H1 (cell line): ENCODE data around the gene REPIN1. TPM values are rescaled to one million over a fixed set of nuclear protein-coding genes. Genes with fewer than 3 reads are reported as not detected.

Experiments
- CTCF ChIA-PET: fragments of 300-600 bp; sonication (Branson Sonifier 250); formaldehyde crosslinking; loops from one replicate; lab custom pipeline; 2021; ENCODE audit not compliant: partially characterized antibody; lab: Charles Lee
- POLR2A ChIA-PET: fragments of 300-600 bp; sonication (Branson Sonifier 250); formaldehyde crosslinking; loops from one replicate; lab custom pipeline; 2021; ENCODE audit warnings: inconsistent platforms; ENCODE audit not compliant: partially characterized antibody; lab: Charles Lee
- DNase-seq, 2 experiments: peaks; one replicate each; pipeline versions ENCODE4 v3.0.0 to v3.0.0-alpha.2; 2010 to 2022; ENCODE audit warnings: low spot score in 2 of 2, low read depth in 1 of 2, mixed read lengths in 1 of 2
- FAIRE-seq: peaks from 2 replicates; lab custom pipeline; 2011; peaks lifted over from hg19 to GRCh38; lab: Jason Lieb, UNC
- H2AFZ ChIP-seq: 2 replicates; pipeline ENCODE4 v1.8.1; 2012; ENCODE audit warnings: low read length, inconsistent platforms
- H2AK5ac ChIP-seq: 2 replicates; pipeline ENCODE4 v1.6.1; 2013; ENCODE audit warnings: low read depth, low read length
- H2BK120ac ChIP-seq: replicated peaks from 2 replicates; pipeline ENCODE3; 2013; ENCODE audit warnings: low read depth, low read length, inconsistent platforms
- H2BK12ac ChIP-seq: 2 replicates; pipeline ENCODE4 v1.6.1; 2013; ENCODE audit warnings: low read depth, low read length
- H2BK15ac ChIP-seq: 2 replicates; pipeline ENCODE4 v1.6.1; 2013; ENCODE audit warnings: low read length
- H2BK20ac ChIP-seq: 2 replicates; pipeline ENCODE4 v1.6.1; 2013; ENCODE audit warnings: low read length
- H2BK5ac ChIP-seq: 2 replicates; pipeline ENCODE4 v1.6.1; 2013; ENCODE audit warnings: low read depth, low read length
- H3K14ac ChIP-seq: 2 replicates; pipeline ENCODE4 v1.6.1; 2013; ENCODE audit warnings: inconsistent platforms; ENCODE audit not compliant: insufficient read length
- H3K18ac ChIP-seq: 2 replicates; pipeline ENCODE4 v1.6.1; 2013; ENCODE audit warnings: low read length; ENCODE audit errors: extremely low read depth
- H3K23ac ChIP-seq: 2 replicates; pipeline ENCODE4 v1.6.1; 2013; ENCODE audit warnings: inconsistent platforms; ENCODE audit not compliant: insufficient read length
- H3K23me2 ChIP-seq: 2 replicates; pipeline ENCODE4 v1.6.1; 2013; ENCODE audit warnings: low read depth, low read length
- H3K27ac ChIP-seq: 2 replicates; pipeline ENCODE4 v1.6.1; 2011; ENCODE audit warnings: low read depth, low read length, inconsistent platforms
- H3K27me3 ChIP-seq, 4 experiments: replicated peaks in 1 of 4; 1 replicate in 1 of 4; 2 replicates in 3 of 4; pipeline versions ENCODE4 v1.6.1 to v1.8.1; 2011 to 2013; ENCODE audit warnings: low read length in 3 of 4, mild to moderate bottlenecking in 3 of 4, inconsistent platforms in 2 of 4, mixed read lengths in 2 of 4, moderate library complexity in 1 of 4; ENCODE audit not compliant: control insufficient read depth in 3 of 4, insufficient read depth in 3 of 4; ENCODE audit errors: extremely low read depth in 1 of 4
- H3K36me3 ChIP-seq, 4 experiments: 2 replicates each; pipeline versions ENCODE4 v1.6.1 to v1.8.1; 2011 to 2013; ENCODE audit warnings: mild to moderate bottlenecking in 4 of 4, low read length in 3 of 4, moderate library complexity in 2 of 4, control low read depth in 1 of 4, inconsistent platforms in 1 of 4; ENCODE audit not compliant: insufficient read depth in 4 of 4, control insufficient read depth in 2 of 4
- H3K4ac ChIP-seq: replicated peaks from 2 replicates; pipeline ENCODE3; 2013; ENCODE audit warnings: low read length, low read depth, mixed read lengths, inconsistent platforms; ENCODE audit not compliant: insufficient read length
- H3K4me1 ChIP-seq, 4 experiments: replicated peaks in 1 of 4; 1 replicate in 1 of 4; 2 replicates in 3 of 4; pipeline versions ENCODE4 v1.6.1 to v1.8.1; 2011 to 2013; ENCODE audit warnings: low read length in 3 of 4, inconsistent platforms in 2 of 4, mixed read lengths in 1 of 4; ENCODE audit not compliant: insufficient read depth in 4 of 4, control insufficient read depth in 3 of 4
- H3K4me2 ChIP-seq, 2 experiments: 2 replicates each; pipeline versions ENCODE4 v1.6.1 to v1.8.1; 2011 to 2013; ENCODE audit warnings: low read depth in 2 of 2, low read length in 2 of 2, control low read depth in 1 of 2, inconsistent platforms in 1 of 2, mild to moderate bottlenecking in 1 of 2; ENCODE audit not compliant: insufficient read depth in 1 of 2
- H3K4me3 ChIP-seq, 4 experiments: fragments of 200-600, 300-600 bp in 1 of 4; sonication (generic), shearing (Covaris generic), sonication (Bioruptor Twin) in 1 of 4; 2 replicates each; pipeline versions ENCODE4 v1.5.1 to v1.8.1; 2011 to 2016; ENCODE audit warnings: low read length in 4 of 4, low read depth in 3 of 4, control low read depth in 2 of 4, inconsistent platforms in 2 of 4, mild to moderate bottlenecking in 2 of 4, mixed read lengths in 1 of 4, moderate library complexity in 1 of 4; ENCODE audit not compliant: insufficient read depth in 2 of 4; ENCODE audit errors: extremely low read depth in 1 of 4
- H3K56ac ChIP-seq: replicated peaks from 2 replicates; pipeline ENCODE3; 2013; ENCODE audit warnings: low read depth, mild to moderate bottlenecking, mixed read lengths, low read length, inconsistent platforms; ENCODE audit not compliant: insufficient read length
- H3K79me1 ChIP-seq: 2 replicates; pipeline ENCODE4 v1.6.1; 2013; ENCODE audit warnings: low read depth, low read length, control low read depth
- H3K79me2 ChIP-seq, 2 experiments: 2 replicates each; pipeline versions ENCODE4 v1.6.1 to v1.8.1; 2012 to 2013; ENCODE audit warnings: low read length in 2 of 2, mild to moderate bottlenecking in 2 of 2, inconsistent platforms in 1 of 2; ENCODE audit not compliant: insufficient read depth in 2 of 2, control insufficient read depth in 1 of 2
- H3K9ac ChIP-seq, 4 experiments: replicated peaks in 1 of 4; 1 replicate in 1 of 4; 2 replicates in 3 of 4; pipeline versions ENCODE4 v1.6.1 to v1.8.1; 2011 to 2013; ENCODE audit warnings: low read depth in 3 of 4, low read length in 3 of 4, control low read depth in 2 of 4, mild to moderate bottlenecking in 2 of 4, moderate library complexity in 2 of 4, inconsistent platforms in 1 of 4; ENCODE audit errors: extremely low read depth in 1 of 4
- H3K9me3 ChIP-seq, 2 experiments: 2 replicates each; pipeline versions ENCODE4 v1.6.1 to v1.8.1; 2012 to 2013; ENCODE audit warnings: mild to moderate bottlenecking in 2 of 2, moderate library complexity in 2 of 2, control low read depth in 1 of 2, inconsistent platforms in 1 of 2, low read depth in 1 of 2, low read length in 1 of 2, mixed read lengths in 1 of 2; ENCODE audit not compliant: insufficient read depth in 2 of 2
- H4K20me1 ChIP-seq, 2 experiments: replicated peaks in 1 of 2; 2 replicates each; pipeline versions ENCODE3 to v1.8.1; 2011 to 2013; ENCODE audit warnings: inconsistent platforms in 2 of 2, low read length in 2 of 2, mild to moderate bottlenecking in 1 of 2; ENCODE audit not compliant: insufficient read depth in 2 of 2, control insufficient read depth in 1 of 2
- H4K5ac ChIP-seq: 2 replicates; pipeline ENCODE4 v1.6.1; 2013; ENCODE audit warnings: low read length, low read depth, mixed read lengths, inconsistent platforms; ENCODE audit not compliant: insufficient read length
- H4K8ac ChIP-seq: 2 replicates; pipeline ENCODE4 v1.8.0; 2013; ENCODE audit warnings: mild to moderate bottlenecking, moderate library complexity, low read length, inconsistent platforms; ENCODE audit not compliant: insufficient read depth; ENCODE audit errors: extremely low read depth
- H4K91ac ChIP-seq: replicated peaks from 2 replicates; pipeline ENCODE3; 2013; ENCODE audit warnings: low read length, mixed read lengths, inconsistent platforms; ENCODE audit not compliant: insufficient read length
- BACH1 ChIP-seq: IDR thresholded peaks from 2 replicates; pipeline ENCODE4 v1.6.1; 2012; ENCODE audit warnings: low read length, improper control_type of control experiment
- CHD2 ChIP-seq: IDR thresholded peaks from 2 replicates; pipeline ENCODE4 v1.6.1; 2012; ENCODE audit warnings: low read length, improper control_type of control experiment
- GABPA ChIP-seq: IDR thresholded peaks from 2 replicates; pipeline ENCODE4 v1.6.1; 2011; ENCODE audit warnings: mild to moderate bottlenecking, low read length, moderate library complexity, borderline replicate concordance; ENCODE audit not compliant: insufficient read depth
- KDM4A ChIP-seq: IDR thresholded peaks from one replicate; pipeline ENCODE4 v1.7.1; 2012; ENCODE audit warnings: low read depth, mild to moderate bottlenecking, moderate library complexity, low read length, inconsistent platforms; ENCODE audit not compliant: severe bottlenecking
- SAP30 ChIP-seq: fragments of 300-600 bp; sonication (generic); IDR thresholded peaks from 2 replicates; pipeline ENCODE4 v1.7.1; 2012; ENCODE audit warnings: low read length, moderate library complexity, mild to moderate bottlenecking, inconsistent platforms; ENCODE audit not compliant: insufficient read depth, insufficient replicate concordance
- SRF ChIP-seq: IDR thresholded peaks from 2 replicates; pipeline ENCODE4 v1.6.1; 2011; ENCODE audit warnings: mild to moderate bottlenecking, low read depth, low read length, moderate library complexity
- SUZ12 ChIP-seq: fragments of 200-600 bp; sonication (generic); IDR thresholded peaks from 2 replicates; pipeline ENCODE4 v1.6.1; 2012; ENCODE audit warnings: mild to moderate bottlenecking, inconsistent platforms, low read length, moderate library complexity, mixed read lengths
- TEAD4 ChIP-seq: IDR thresholded peaks from 2 replicates; pipeline ENCODE4 v1.6.1; 2012; ENCODE audit warnings: low read depth, low read length, inconsistent platforms, mixed read lengths
- YY1 ChIP-seq: IDR thresholded peaks from 2 replicates; pipeline ENCODE4 v1.6.1; 2011; ENCODE audit warnings: low read depth, mild to moderate bottlenecking, low read length
- WGBS, 2 experiments: shearing (Covaris generic) in 1 of 2; methylation state at CpG; one replicate each; pipeline versions ENCODE4 v1.1.6 to v1.1.7; 2013 to 2015; ENCODE audit warnings: low lambda C conversion rate in 2 of 2, mixed read lengths in 2 of 2, inconsistent platforms in 1 of 2, low coverage in 1 of 2, missing lambda C conversion rate in 1 of 2; ENCODE audit not compliant: insufficient replicate concordance in 2 of 2, insufficient coverage in 1 of 2, insufficient read length in 1 of 2; ENCODE audit errors: extremely low coverage in 1 of 2, missing lambda C conversion rate in 1 of 2; 5-methylcytosine and 5-hydroxymethylcytosine counted together
- polyA plus RNA-seq, 7 experiments: library from polyadenylated mRNA; depleted of rRNA in 3 of 7; stranded (reverse) in 5 of 7; unstranded in 2 of 7; fragments of >200 nt in 5 of 7; fragments of 200-250 nt in 2 of 7; gene quantifications; 1 replicate in 5 of 7; 2 replicates in 1 of 7; 4 replicates in 1 of 7; pipeline versions ENCODE4 v1.2.1 to v1.2.3, GENCODE V29; 2011 to 2013; ENCODE audit warnings: missing spikeins in 2 of 7, mixed read lengths in 2 of 7
- total RNA-seq: library from RNA; stranded (reverse); fragmentation: NEBNext Ultra II Directional; extraction: Animal tissue kit (Norgen Biotek cat#: 25700); gene quantifications from 2 replicates; pipeline ENCODE4 v1.2.1, GENCODE V29; 2021
- TF ChIP-seq, protein P1 (sequence below): IDR thresholded peaks from 2 replicates; pipeline ENCODE4 v1.6.1; 2012; ENCODE audit warnings: inconsistent platforms

Gene REPIN1
- total and polyA plus RNA-seq, 2 of the 8 experiments (the other 6 are each of a cell fraction or from before 2014, with no cell fraction given) = 98.6 to 125 TPM

DNA sequence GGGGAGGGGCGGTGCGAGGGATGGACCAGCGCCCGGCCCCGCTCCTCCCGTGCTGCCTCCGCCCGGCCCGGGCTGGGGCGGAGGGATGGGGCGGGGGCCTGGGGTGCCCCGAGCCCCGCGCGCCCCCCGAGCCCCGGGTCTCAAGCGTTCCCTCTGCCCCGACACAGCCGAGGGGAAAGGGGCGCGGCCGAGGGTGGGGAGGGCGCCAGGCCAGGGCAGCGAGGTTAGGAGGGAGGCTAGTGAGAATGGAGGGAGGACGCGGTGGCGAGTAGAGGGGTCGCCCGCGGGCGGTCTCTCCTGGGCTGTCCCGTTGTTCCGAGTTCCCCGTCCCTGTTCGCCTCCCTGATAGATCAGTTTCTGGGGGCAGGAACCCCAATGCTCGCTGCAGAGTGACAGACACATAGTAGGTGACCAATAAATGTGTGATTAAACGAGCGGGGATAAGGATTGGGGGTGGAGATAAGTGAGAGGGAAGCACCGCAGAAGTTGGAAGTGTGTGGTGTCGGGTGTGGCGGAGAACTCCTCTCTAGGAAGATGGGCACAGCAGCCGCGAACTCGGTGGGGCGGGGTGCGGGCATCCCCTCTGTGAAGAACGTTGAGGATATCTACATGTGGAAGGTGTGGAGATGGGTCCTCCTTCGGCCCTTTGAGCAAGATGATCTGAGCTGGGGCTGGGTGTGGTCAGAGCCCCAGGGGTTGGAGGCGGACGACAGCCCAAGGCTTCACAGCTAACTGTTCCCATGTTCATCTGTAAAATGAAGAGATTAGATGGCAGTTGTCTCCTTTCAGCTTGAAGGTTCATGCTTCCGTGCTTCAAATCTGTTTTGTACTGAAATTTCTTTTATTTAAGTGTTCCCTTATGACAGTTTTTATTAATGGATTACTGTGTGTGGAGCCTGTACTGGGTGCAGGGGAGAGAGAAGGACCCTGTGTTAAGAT is 11.1 kb downstream of the REPIN1 start:
- Histone ChIP-seq H2BK15ac (peak overlapping the region; percentile 14; the same call in 1 of the 2 replicates), H2BK120ac (peak overlapping the region; percentile 33), H3K4me1 (peaks cover 21 to 52% (median 34%) of the 10 kb centered on the region in 4 experiments), H2AFZ (no peak overlapping the region), H4K8ac (peak overlapping the region; percentile 71; the same call in 1 of the 2 replicates), H4K20me1 (no peaks in the 10 kb centered on the region), H3K18ac (peak overlapping the region; percentile 85), H2BK12ac (0 out of 2 replicates have a peak overlapping the region, but pooled peaks have one; percentile 86), H3K27ac (peak overlapping the region; percentile 68), H3K23me2 (peaks cover 11% of the 10 kb centered on the region), H2AK5ac (no peak overlapping the region), H3K9me3 (no peaks in the 10 kb centered on the region), H3K79me1 (peaks cover 15% of the 10 kb centered on the region), H3K23ac (no peak overlapping the region), H3K27me3 (no peaks in the 10 kb centered on the region), H3K36me3 (0 out of 8 replicates have a peak, but pooled peaks cover 0 to 8% (median 0%) of the 10 kb centered on the region in 4 experiments), H2BK5ac (peak overlapping the region; percentile 93; the same call in 1 of the 2 replicates), H3K4me2 (peak overlapping the region; percentile 94), H3K79me2 (peaks cover 0 to 44% of the 10 kb centered on the region in 2 experiments), H3K14ac (no peak overlapping the region), H3K56ac (peak overlapping the region; percentile 96), H3K9ac (peak overlapping the region; percentile 59 to 84 (median 71)), H3K4ac (peak overlapping the region; percentile 59), H2BK20ac (no peak overlapping the region), H4K91ac (peak overlapping the region; percentile 75), H4K5ac (peak overlapping the region; percentile 82), H3K4me3 (peak overlapping the region; percentile 88 to 96 (median 90))
- ChIA-PET POLR2A (interaction anchor here (0.8 to 1.9 kb wide), 11 partner anchors 10 to 44 kb away, joined by 3 to 30 read pairs (median 4); partner anchors contain the start of gene REPIN1), CTCF (interaction anchor here (0.6 to 1.5 kb wide), 6 partner anchors 10 to 102 kb away, joined by 3 to 4 read pairs (median 4); a partner anchor contains a TSS)
- DNase-seq (no peak), FAIRE-seq (no peak)
- 3% methylated on average over 24 of the region's 52 CpGs; no CpG with 5 or more reads in 1 of the 2 experiments for WGBS, 2 experiments
- TF ChIP-seq, protein P1, sequence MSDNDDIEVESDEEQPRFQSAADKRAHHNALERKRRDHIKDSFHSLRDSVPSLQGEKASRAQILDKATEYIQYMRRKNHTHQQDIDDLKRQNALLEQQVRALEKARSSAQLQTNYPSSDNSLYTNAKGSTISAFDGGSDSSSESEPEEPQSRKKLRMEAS = no peak
- peak; percentile 38 for TF ChIP-seq SAP30
- TF ChIP-seq TEAD4 = no peak
- TF ChIP-seq SUZ12 = no peak
- TF ChIP-seq BACH1 = no peak
- no peak for TF ChIP-seq YY1
- no peak for TF ChIP-seq KDM4A
- TF ChIP-seq GABPA = no peak
- TF ChIP-seq SRF = no peak
- no peak for TF ChIP-seq CHD2
